KOPT-K1 (cell line): ENCODE data around the gene GALNT5.
"Not testable (repeated sequence)": the region's sequence is repeated elsewhere in the genome, so short reads cannot be mapped to it uniquely, and the experiment has no call there.

Source experiments
- H3K27ac ChIP-seq: fragments of 200-600 bp; sonication (generic); 2 replicates; pipeline ENCODE4 v1.5.1; 2016; ENCODE audit warnings: antibody characterized with exemption, mild to moderate bottlenecking, low read depth, low read length; ENCODE audit not compliant: poor library complexity, severe bottlenecking
- H3K36me3 ChIP-seq: fragments of 200-600 bp; sonication (generic); 2 replicates; pipeline ENCODE4 v1.5.1; 2017; ENCODE audit warnings: antibody characterized with exemption, mild to moderate bottlenecking, low read length, moderate library complexity; ENCODE audit not compliant: insufficient read depth
- H3K9me3 ChIP-seq: fragments of 200-600 bp; sonication (generic); 2 replicates; pipeline ENCODE4 v1.5.1; 2017; ENCODE audit warnings: antibody characterized with exemption, low read length, mild to moderate bottlenecking; ENCODE audit not compliant: insufficient read depth, poor library complexity, severe bottlenecking

The GALNT5 gene

GRCh38 chr2:157322432-157322831 lies 64.9 kb downstream of the GALNT5 start:
- H3K9me3 ChIP-seq = no peaks in the 10 kb centered on the region
- H3K36me3 ChIP-seq = no peaks in the 10 kb centered on the region
- no peak overlapping the region for H3K27ac ChIP-seq

GRCh38 chr2:157324331-157324843 lies 66.9 kb downstream of the GALNT5 start:
- H3K27ac ChIP-seq = no peak overlapping the region
- no peaks in the 10 kb centered on the region for H3K36me3 ChIP-seq
- H3K9me3 ChIP-seq = no peaks in the 10 kb centered on the region

- Histone ChIP-seq H3K27ac (no peak within 1 kb of the TSS), H3K9me3 (no peaks in the 10 kb centered on the region), H3K36me3 (no peaks in the 10 kb centered on the region)
Measured at GRCh38 chr2:157325786-157326185, 68.3 kb downstream of the GALNT5 start, which contains the start of gene ERMN. Gene ERMN (minus strand): TSS chr2:157325824. CDS start chr2:157325642, 182 bp downstream.

- Histone ChIP-seq H3K36me3 (no peaks in the 10 kb centered on the region), H3K27ac (no peak overlapping the region), H3K9me3 (no peaks in the 10 kb centered on the region)
Measured at GRCh38 chr2:157326698-157327097, 69.2 kb downstream of the GALNT5 start.

DNA sequence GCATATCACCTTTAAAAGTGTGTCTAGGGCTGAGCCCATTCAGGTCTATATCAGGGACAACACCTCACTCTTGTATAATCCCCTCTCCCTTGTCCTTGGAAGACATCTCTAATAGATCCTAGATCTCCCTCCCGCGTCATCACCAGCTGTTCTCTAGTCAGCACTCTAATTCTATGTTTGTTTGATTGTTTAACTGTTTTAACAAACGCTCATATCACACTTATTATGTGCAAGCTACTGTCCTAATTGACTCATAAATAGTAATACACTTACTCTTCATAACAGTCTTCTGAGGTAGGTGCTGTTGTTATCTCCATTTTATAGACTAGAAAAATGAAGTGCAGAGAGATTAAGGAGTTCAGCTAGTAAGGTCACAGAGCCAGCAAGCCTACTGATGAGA lies 69.7 kb downstream of the GALNT5 start:
- no peaks in the 10 kb centered on the region for H3K36me3 ChIP-seq

GRCh38 chr2:157327621-157328500 lies 70.4 kb downstream of the GALNT5 start:
- Histone ChIP-seq H3K9me3 (no peaks in the 10 kb centered on the region), H3K27ac (no peak overlapping the region), H3K36me3 (no peaks in the 10 kb centered on the region)

More for the DNA sequence above, 69.7 kb downstream of the GALNT5 start:
- no peak overlapping the region for H3K27ac ChIP-seq
- no peaks in the 10 kb centered on the region for H3K9me3 ChIP-seq

- no peak overlapping the region for H3K27ac ChIP-seq
- H3K36me3 ChIP-seq = no peaks in the 10 kb centered on the region
Measured at GRCh38 chr2:157329524-157329923, 72.0 kb downstream of the GALNT5 start.

DNA sequence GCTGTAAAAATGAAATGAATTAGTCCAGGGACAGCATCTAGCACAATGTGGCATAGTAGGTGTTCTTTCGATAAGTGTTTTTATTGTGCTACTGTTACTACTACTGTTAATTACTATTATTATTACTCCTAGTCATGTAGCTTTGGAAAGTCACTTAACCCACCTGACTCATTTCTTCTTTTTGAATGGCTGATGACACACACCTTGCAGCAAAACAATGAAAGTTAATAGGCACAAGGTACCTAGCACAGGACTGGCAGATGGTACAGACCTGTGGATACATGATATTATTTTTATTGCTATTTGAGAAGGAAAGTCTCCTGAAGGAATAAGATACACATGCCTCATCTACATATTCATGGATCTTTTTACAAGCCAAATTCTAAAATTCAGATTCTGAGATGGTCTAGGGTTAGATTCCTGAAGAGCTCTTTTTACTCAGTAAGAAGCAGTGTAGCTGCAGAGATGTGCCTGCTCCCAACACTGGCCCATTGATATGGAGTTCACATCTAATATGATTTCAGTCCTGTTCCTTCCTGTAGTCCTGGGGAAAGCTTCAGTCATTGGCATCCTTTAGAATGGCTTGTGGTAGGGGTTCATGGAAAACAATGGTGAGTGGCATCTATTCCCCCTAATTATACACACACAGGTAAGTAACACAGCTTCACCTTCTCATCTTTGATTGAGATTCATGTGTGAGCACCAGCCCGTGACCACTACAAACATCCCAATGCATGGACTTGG lies 76.0 kb downstream of the GALNT5 start:
- H3K36me3 ChIP-seq = no peaks in the 10 kb centered on the region
- H3K9me3 ChIP-seq = no peaks in the 10 kb centered on the region
- H3K27ac ChIP-seq = no peak overlapping the region

More at GRCh38 chr2:157329524-157329923, 72.0 kb downstream of the GALNT5 start:
- no peaks in the 10 kb centered on the region for H3K9me3 ChIP-seq

DNA sequence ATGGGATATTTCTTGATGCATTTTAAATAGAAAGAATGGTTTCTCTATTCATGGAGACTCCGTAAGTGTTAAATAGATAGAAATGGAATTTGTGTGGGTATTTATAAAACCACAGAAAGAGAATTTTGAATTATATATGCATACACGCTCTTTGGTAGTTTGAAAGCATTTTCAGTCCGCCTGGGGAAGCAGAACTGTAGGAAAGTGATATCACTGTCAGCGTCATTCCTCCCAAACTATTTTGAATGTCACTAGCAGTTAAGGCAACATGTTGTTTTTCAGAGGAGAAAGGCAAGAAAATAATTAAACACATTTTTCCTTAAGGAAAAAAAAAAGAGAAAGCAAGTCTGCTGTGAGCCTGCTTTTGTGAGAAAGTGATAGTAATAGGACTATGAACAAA lies 76.8 kb downstream of the GALNT5 start:
- no peaks in the 10 kb centered on the region for H3K9me3 ChIP-seq
- H3K27ac ChIP-seq = no peak overlapping the region

GRCh38 chr2:157334797-157335196 lies 77.3 kb downstream of the GALNT5 start:
- Histone ChIP-seq H3K36me3 (no peaks in the 10 kb centered on the region), H3K9me3 (no peaks in the 10 kb centered on the region), H3K27ac (no peak overlapping the region)

More for the DNA sequence above, 76.8 kb downstream of the GALNT5 start:
- H3K36me3 ChIP-seq = no peaks in the 10 kb centered on the region

DNA sequence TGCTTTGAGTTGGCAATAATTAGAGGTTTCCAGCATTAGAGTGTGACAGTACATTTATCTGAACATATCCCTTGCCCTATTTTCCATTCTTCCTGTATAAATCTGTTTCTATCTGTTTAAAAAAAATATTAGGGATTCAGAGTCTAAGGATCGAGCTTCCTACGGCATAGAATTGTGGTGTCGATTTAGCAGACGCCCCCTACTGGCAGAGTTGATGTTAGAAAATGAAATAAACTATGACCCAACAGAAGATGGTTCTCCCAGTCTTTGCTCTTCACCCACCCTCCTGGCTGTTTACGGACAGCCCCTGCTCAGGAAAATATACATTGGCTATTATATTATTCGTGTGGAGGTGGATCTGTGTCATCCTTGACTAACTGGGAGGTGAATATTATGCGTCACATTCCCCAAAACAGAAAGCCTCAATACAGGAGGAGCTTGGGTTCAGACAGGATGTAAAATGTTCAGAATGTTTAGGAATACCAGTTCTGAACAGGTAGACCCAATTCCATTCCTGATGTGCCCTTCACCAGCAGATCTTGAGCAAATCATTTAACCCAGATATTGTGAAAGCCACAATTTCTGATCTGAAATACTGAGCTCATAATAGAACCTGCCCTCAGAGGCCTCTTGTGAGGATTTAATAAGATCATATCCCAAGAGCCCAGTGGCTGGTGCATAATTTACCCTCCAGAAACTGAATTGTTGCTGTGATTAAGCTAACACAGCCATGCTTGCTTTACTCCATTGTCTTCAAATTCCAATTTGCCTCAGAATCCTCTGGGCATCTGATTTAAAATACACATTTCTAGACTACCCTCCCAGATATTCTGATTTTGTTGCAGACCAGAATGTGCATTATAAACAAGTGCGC lies 78.9 kb downstream of the GALNT5 start:
- Histone ChIP-seq H3K27ac (no peak overlapping the region), H3K9me3 (no peaks in the 10 kb centered on the region), H3K36me3 (no peaks in the 10 kb centered on the region)

DNA sequence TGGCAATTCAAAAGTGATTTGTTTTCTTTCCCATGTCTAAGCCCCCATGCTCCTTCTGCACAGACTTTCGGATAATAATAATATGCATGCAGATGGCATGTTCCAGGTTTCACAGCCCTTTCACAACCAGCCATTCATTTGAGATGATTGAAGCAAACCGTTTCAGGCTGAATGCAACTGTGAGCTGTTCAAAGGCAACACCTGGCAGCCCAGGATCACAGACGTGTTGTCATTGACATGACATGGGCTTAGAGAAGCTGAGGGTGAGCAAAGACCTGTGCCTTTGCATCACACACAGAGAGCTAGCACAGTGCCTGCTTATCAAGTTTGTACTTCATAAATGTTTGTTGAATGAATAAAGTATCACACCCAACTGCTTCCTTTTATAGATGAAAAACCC lies 80.5 kb downstream of the GALNT5 start:
- H3K9me3 ChIP-seq = no peaks in the 10 kb centered on the region
- H3K27ac ChIP-seq = no peak overlapping the region
- H3K36me3 ChIP-seq = no peaks in the 10 kb centered on the region

GRCh38 chr2:157339965-157340655 lies 82.6 kb downstream of the GALNT5 start:
- Histone ChIP-seq H3K36me3 (no peaks in the 10 kb centered on the region), H3K27ac (no peak overlapping the region), H3K9me3 (no peaks in the 10 kb centered on the region)

DNA sequence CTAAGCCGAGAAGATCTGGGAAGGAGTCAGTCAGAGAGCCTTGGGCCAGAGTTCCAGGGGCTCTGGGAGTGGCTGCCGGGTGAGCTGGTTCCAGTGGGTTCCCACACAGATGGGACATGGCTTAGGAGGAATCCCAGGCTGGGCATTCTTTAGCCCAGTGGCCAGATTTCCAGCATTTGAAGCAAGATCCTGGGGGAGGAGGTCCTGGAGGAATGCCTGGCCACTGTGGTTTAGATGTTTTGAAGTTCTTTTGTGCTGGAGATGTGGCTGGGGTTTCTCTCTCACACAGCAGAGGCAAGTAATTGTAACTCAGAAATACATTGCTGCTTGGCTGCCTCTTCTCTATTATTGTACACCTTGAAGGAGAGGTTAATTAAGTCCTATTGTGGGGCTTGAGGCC lies 83.9 kb downstream of the GALNT5 start:
- H3K9me3 ChIP-seq, H3K36me3 ChIP-seq, H3K27ac ChIP-seq: not testable (repeated sequence)
